HepG2 (cell line): Measurements from ENCODE around the gene RNF8. TPM values are rescaled to one million over a fixed set of nuclear protein-coding genes. Genes with fewer than 3 reads are reported as not detected.
A peak's percentile ranks its signal among the peaks of the same experiment; 100 is the strongest.

Experiments used
- ATF3 ChIP-seq: sonication (generic); formaldehyde crosslinking; IDR thresholded peaks from 2 replicates; pipeline ENCODE4 v1.4.0; 2020; ENCODE audit warnings: missing genetic modification reagents
- ATM ChIP-seq: fragments of 450-650 bp; IDR thresholded peaks from 2 replicates; pipeline ENCODE4 v1.7.1; 2017; ENCODE audit warnings: mild to moderate bottlenecking, borderline replicate concordance
- LCORL ChIP-seq, 2 experiments: fragments of 450-650 bp in 1 of 2; sonication (generic) in 1 of 2; formaldehyde crosslinking in 1 of 2; IDR thresholded peaks; 2 replicates each; pipeline versions ENCODE4 v1.5.0 to v1.6.1; 2017 to 2020; ENCODE audit warnings: antibody characterized with exemption in 1 of 2, missing genetic modification reagents in 1 of 2
- MAZ ChIP-seq, 2 experiments: sonication (generic) in 1 of 2; formaldehyde crosslinking in 1 of 2; IDR thresholded peaks; 2 replicates each; pipeline versions ENCODE4 v1.5.0 to v1.6.1; 2012 to 2020; ENCODE audit warnings: low read depth in 2 of 2, mild to moderate bottlenecking in 2 of 2, borderline replicate concordance in 1 of 2, improper control_type of control experiment in 1 of 2, low read length in 1 of 2, missing genetic modification reagents in 1 of 2, moderate library complexity in 1 of 2
- NR2C2 ChIP-seq: sonication (generic); formaldehyde crosslinking; IDR thresholded peaks from 2 replicates; pipeline ENCODE4 v1.4.0; 2020; ENCODE audit warnings: missing genetic modification reagents, mild to moderate bottlenecking, moderate library complexity, borderline replicate concordance
- RARA ChIP-seq: IDR thresholded peaks from 2 replicates; pipeline ENCODE4 v1.6.1; 2016; ENCODE audit warnings: missing genetic modification reagents, missing compliant biosample characterization
- REXO4 ChIP-seq: sonication (generic); formaldehyde crosslinking; IDR thresholded peaks from 2 replicates; pipeline ENCODE4 v1.8.0; 2022; ENCODE audit warnings: missing genetic modification reagents, mild to moderate bottlenecking, borderline replicate concordance
- SNAPC2 ChIP-seq: sonication (generic); formaldehyde crosslinking; IDR thresholded peaks from 2 replicates; pipeline ENCODE4 v1.8.1; 2022; ENCODE audit warnings: mild to moderate bottlenecking, missing genetic modification reagents
- TFAP4 ChIP-seq: sonication (generic); IDR thresholded peaks from 2 replicates; pipeline ENCODE4 v1.6.1; 2016; ENCODE audit warnings: low read depth, borderline replicate concordance
- THAP11 ChIP-seq: IDR thresholded peaks from 2 replicates; pipeline ENCODE4 v1.6.1; 2016; ENCODE audit warnings: missing biosample characterization, missing genetic modification reagents
- THAP7 ChIP-seq: sonication (generic); formaldehyde crosslinking; IDR thresholded peaks from 2 replicates; pipeline ENCODE4 v1.8.1; 2023; ENCODE audit warnings: mild to moderate bottlenecking, missing genetic modification reagents
- ZFP62 ChIP-seq: sonication (generic); formaldehyde crosslinking; IDR thresholded peaks from 2 replicates; pipeline ENCODE4 v1.4.0; 2020; ENCODE audit warnings: missing genetic modification reagents
- ZNF251 ChIP-seq: sonication (generic); formaldehyde crosslinking; IDR thresholded peaks from 2 replicates; pipeline ENCODE4 v1.9.0; 2021; ENCODE audit warnings: mild to moderate bottlenecking, missing genetic modification reagents
- ZNF44 ChIP-seq: sonication (generic); formaldehyde crosslinking; IDR thresholded peaks from 2 replicates; pipeline ENCODE4 v1.5.1; 2020; ENCODE audit warnings: mild to moderate bottlenecking, missing genetic modification reagents
- ZNF879 ChIP-seq: sonication (generic); formaldehyde crosslinking; IDR thresholded peaks from 2 replicates; pipeline ENCODE4 v1.8.1; 2023; ENCODE audit warnings: missing genetic modification reagents
- polyA plus RNA-seq, 8 experiments: library from polyadenylated mRNA; depleted of rRNA in 3 of 8; stranded (reverse) in 7 of 8; unstranded in 1 of 8; fragments of >200 nt; fragmentation: Illumina TruSeq in 4 of 8; extraction: Trizol in 4 of 8; gene quantifications; 2 replicates each; pipeline versions ENCODE4 v1.2.1 to v1.2.3, GENCODE V29; 2011 to 2016; ENCODE audit warnings: low read depth in 4 of 8, missing spikeins in 1 of 8, mixed read lengths in 1 of 8; ENCODE audit not compliant: insufficient read depth in 1 of 8
- total RNA-seq, 5 experiments: library from RNA; depleted of rRNA; stranded (reverse); fragments of >200 nt; fragmentation: Illumina TruSeq; extraction: Trizol; gene quantifications; 2 replicates each; pipeline ENCODE4 v1.2.3, GENCODE V29; 2016; ENCODE audit warnings: low read depth in 1 of 5
- TF ChIP-seq, protein P1 (sequence below): IDR thresholded peaks from 2 replicates; pipeline ENCODE4 v1.6.1; 2016; ENCODE audit warnings: mild to moderate bottlenecking, missing biosample characterization, missing genetic modification reagents
- TF ChIP-seq, protein P2 (sequence below): sonication (generic); formaldehyde crosslinking; IDR thresholded peaks from 2 replicates; pipeline ENCODE4 v1.9.0; 2021; ENCODE audit warnings: missing genetic modification reagents, borderline replicate concordance
- TF ChIP-seq, protein P3 (sequence below): sonication (generic); formaldehyde crosslinking; conservative IDR thresholded peaks from 2 replicates; pipeline ENCODE4 v1.4.0; 2020; ENCODE audit warnings: missing genetic modification reagents
- TF ChIP-seq, protein P4 (sequence below): sonication (generic); formaldehyde crosslinking; IDR thresholded peaks from 2 replicates; pipeline ENCODE4 v1.8.1; 2022; ENCODE audit warnings: mild to moderate bottlenecking, missing genetic modification reagents

RNF8 gene
- total and polyA plus RNA-seq, 2 of the 13 experiments (the other 11 are each of a cell fraction or from before 2014, with no cell fraction given) = 21.8 to 47.6 TPM

DNA sequence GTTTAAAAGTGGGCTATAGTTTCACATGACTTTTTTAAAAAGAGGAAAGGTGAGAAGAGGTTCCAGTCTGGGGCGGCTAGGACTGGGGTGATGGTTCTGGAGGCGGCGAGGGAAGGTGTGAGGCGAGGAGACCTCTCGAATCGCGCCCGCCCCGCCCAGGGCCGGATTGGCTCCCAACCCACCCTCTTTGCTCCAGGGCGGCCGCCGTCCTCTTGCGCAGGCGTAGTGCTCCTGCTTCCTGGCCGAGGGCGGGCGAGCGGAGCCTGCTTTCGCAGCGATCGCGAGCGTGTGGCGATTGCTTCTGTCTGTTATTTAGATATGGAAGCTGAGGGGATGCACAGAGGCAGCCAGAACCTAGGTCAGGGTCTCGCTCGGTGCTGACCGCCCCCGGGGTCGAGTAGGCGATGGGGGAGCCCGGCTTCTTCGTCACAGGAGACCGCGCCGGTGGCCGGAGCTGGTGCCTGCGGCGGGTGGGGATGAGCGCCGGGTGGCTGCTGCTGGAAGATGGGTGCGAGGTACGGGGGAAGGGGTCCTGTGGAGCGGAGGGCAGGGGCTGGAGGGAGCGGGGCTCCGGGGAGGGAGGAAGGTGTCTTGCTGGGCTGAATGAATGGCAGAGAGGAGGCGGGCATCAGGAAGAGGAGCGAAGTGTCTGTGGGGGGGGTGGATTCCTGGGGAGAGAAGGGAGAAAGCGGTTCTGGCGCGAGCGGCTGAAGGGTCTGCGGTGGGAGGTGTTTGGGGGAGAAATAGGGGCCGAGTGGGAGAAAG is at the start of gene RNF8 (continued):
- TF ChIP-seq TFAP4 = no peak
- TF ChIP-seq, protein P1, sequence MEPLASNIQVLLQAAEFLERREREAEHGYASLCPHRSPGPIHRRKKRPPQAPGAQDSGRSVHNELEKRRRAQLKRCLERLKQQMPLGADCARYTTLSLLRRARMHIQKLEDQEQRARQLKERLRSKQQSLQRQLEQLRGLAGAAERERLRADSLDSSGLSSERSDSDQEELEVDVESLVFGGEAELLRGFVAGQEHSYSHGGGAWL (CRISPR knock-in tag) = peak; percentile 61
- TF ChIP-seq NR2C2 (CRISPR knock-in tag) = peak; percentile 77
- no peak for TF ChIP-seq ATM
- no peak for TF ChIP-seq ZNF251
- no peak for TF ChIP-seq ZNF44 (CRISPR knock-in tag)
- TF ChIP-seq THAP7 (CRISPR knock-in tag) = no peak
- 0 out of 2 replicates have a peak, but pooled peaks have one; percentile 36 for TF ChIP-seq MAZ (IDR thresholded peaks at IDR 0.05; ENCODE audit: borderline replicate concordance, low read depth, low read length)
- peak; percentile 59 for TF ChIP-seq MAZ (CRISPR knock-in tag; IDR thresholded peaks at IDR 0.05; ENCODE audit: low read depth)
- no peak; the same call in 1 of the 2 replicates for TF ChIP-seq ATF3 (CRISPR knock-in tag)
- no peak for TF ChIP-seq LCORL (IDR thresholded peaks at IDR 0.05)
- TF ChIP-seq LCORL (CRISPR knock-in tag; IDR thresholded peaks at IDR 0.05) = 0 out of 2 replicates have a peak, but pooled peaks have one; percentile 59
- no peak for TF ChIP-seq REXO4 (CRISPR knock-in tag)
- no peak for TF ChIP-seq SNAPC2 (CRISPR knock-in tag)
- no peak for TF ChIP-seq ZFP62 (CRISPR knock-in tag)
- TF ChIP-seq, protein P2, sequence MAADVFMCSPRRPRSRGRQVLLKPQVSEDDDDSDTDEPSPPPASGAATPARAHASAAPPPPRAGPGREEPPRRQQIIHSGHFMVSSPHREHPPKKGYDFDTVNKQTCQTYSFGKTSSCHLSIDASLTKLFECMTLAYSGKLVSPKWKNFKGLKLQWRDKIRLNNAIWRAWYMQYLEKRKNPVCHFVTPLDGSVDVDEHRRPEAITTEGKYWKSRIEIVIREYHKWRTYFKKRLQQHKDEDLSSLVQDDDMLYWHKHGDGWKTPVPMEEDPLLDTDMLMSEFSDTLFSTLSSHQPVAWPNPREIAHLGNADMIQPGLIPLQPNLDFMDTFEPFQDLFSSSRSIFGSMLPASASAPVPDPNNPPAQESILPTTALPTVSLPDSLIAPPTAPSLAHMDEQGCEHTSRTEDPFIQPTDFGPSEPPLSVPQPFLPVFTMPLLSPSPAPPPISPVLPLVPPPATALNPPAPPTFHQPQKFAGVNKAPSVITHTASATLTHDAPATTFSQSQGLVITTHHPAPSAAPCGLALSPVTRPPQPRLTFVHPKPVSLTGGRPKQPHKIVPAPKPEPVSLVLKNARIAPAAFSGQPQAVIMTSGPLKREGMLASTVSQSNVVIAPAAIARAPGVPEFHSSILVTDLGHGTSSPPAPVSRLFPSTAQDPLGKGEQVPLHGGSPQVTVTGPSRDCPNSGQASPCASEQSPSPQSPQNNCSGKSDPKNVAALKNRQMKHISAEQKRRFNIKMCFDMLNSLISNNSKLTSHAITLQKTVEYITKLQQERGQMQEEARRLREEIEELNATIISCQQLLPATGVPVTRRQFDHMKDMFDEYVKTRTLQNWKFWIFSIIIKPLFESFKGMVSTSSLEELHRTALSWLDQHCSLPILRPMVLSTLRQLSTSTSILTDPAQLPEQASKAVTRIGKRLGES (CRISPR knock-in tag) = no peak
- TF ChIP-seq, protein P3, sequence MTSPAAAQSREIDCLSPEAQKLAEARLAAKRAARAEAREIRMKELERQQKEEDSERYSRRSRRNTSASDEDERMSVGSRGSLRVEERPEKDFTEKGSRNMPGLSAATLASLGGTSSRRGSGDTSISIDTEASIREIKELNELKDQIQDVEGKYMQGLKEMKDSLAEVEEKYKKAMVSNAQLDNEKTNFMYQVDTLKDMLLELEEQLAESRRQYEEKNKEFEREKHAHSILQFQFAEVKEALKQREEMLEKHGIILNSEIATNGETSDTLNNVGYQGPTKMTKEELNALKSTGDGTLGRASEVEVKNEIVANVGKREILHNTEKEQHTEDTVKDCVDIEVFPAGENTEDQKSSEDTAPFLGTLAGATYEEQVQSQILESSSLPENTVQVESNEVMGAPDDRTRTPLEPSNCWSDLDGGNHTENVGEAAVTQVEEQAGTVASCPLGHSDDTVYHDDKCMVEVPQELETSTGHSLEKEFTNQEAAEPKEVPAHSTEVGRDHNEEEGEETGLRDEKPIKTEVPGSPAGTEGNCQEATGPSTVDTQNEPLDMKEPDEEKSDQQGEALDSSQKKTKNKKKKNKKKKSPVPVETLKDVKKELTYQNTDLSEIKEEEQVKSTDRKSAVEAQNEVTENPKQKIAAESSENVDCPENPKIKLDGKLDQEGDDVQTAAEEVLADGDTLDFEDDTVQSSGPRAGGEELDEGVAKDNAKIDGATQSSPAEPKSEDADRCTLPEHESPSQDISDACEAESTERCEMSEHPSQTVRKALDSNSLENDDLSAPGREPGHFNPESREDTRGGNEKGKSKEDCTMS (CRISPR knock-in tag) = no peak
- TF ChIP-seq, protein P4, sequence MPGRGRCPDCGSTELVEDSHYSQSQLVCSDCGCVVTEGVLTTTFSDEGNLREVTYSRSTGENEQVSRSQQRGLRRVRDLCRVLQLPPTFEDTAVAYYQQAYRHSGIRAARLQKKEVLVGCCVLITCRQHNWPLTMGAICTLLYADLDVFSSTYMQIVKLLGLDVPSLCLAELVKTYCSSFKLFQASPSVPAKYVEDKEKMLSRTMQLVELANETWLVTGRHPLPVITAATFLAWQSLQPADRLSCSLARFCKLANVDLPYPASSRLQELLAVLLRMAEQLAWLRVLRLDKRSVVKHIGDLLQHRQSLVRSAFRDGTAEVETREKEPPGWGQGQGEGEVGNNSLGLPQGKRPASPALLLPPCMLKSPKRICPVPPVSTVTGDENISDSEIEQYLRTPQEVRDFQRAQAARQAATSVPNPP (CRISPR knock-in tag) = no peak; the same call in 1 of the 2 replicates
- TF ChIP-seq ZNF879 = no peak
- TF ChIP-seq RARA = no peak; the same call in 1 of the 2 replicates
- TF ChIP-seq THAP11 = peak; percentile 56; the same call in 1 of the 2 replicates
